HG02798 (cell line): Measurements from ENCODE around the gene COG8.
"Not testable (repeated sequence)": the region's sequence is repeated elsewhere in the genome, so short reads cannot be mapped to it uniquely, and the experiment has no call there.

ENCODE experiments used
- ATAC-seq: cut with Tn5 transposase; IDR thresholded peaks from one replicate; pipeline ENCODE4 v1.9.1; 2021; ENCODE audit warnings: mild to moderate bottlenecking; ENCODE audit not compliant: unreplicated experiment, poor library complexity

The COG8 gene

DNA sequence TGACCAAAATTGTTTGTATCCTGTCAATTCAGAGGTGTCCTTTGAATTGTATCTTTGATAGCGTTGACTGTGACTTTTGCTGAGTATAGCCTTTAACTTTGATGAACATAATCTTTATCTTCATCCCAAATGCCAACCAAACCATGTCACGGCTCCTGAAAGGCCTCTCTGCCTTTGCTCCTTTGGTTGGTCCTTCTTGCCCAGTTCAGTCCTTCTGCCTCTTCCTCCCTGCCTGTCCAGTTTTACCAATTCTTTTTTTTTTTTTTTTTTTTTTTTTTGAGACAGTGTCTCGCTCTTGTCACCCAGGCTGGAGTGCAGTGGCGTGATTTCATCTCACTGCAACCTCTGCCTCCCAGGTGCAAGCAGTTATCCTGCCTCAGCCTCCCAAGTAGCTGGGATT is 41.1 kb downstream of the COG8 start:
- no peak for ATAC-seq

DNA sequence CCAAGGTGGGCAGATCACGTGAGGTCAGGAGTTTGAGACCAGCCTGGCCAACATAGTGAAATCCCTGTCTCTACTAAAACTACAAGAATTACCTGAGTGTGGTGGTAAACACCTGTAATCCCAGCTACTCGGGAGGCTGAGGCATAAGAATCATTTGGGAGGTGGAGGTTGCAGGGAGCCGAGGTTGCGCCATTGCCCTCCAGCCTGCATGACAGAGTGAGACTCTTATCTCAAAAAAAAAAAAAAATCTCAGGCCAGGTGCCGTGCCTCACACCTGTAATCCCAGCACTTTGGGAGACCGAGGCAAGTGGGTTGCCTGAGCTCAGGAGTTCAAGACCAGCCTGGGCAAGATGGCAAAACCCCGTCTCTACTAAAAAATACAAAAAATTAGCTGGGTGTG is 42.6 kb downstream of the COG8 start:
- not testable (repeated sequence) for ATAC-seq

DNA sequence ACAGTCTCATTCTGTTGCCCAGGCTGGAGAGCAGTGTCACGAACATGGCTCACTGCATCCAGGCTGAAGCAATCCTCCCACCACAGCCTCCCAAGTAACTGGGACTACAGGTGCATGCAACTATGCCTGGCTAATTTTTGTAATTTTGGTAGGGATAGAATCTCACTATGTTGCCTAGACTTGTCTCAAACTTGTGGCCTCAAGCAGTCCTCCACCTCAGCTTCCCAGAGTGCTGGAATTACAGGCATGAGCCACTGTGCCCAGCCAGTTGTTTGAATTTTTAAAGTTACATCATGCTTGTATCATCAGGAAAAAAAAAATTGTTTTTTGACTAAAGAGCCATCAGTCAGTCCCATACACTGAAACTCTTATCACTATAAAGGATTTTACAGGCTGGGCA is 45.3 kb downstream of the COG8 start:
- no peak for ATAC-seq

DNA sequence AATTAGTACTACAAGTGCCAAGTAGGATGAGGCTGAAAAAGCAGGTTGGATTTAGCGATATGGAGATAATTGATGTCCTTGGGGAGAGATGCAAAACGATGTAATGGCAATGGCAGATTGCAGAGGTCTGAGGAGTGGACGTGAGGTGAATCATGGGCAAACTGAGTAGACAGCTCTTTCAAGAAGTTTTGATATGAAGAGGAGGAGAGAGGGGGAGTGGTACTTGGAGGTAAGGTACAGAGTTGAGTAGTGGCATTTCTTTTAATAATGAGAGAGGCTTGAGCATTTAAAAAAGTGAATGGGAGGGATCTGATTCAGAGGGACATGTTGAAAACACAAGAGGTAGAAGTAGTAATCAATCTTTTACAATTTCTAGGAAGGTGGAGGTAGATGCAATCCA is 46.0 kb downstream of the COG8 start:
- no peak for ATAC-seq

DNA sequence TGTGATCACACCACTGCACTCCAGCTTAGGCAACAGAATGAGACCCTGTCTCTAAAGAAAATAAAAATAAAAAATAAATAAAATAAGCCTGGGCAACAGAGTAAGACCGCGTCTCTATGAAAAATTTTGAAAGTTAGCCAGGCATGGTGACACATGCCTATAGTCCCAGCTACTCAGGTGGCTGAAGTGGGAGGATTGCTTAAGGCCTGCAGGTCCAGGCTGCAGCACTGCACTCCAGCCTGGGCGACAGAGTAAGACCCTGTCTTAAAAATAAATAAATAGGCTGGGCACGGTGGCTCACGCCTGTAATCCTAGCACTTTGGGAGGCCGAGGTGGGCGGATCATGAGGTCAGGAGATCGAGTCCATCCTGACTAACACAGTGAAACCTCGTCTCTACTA is 47.7 kb downstream of the COG8 start:
- ATAC-seq, result not testable (repeated sequence)

DNA sequence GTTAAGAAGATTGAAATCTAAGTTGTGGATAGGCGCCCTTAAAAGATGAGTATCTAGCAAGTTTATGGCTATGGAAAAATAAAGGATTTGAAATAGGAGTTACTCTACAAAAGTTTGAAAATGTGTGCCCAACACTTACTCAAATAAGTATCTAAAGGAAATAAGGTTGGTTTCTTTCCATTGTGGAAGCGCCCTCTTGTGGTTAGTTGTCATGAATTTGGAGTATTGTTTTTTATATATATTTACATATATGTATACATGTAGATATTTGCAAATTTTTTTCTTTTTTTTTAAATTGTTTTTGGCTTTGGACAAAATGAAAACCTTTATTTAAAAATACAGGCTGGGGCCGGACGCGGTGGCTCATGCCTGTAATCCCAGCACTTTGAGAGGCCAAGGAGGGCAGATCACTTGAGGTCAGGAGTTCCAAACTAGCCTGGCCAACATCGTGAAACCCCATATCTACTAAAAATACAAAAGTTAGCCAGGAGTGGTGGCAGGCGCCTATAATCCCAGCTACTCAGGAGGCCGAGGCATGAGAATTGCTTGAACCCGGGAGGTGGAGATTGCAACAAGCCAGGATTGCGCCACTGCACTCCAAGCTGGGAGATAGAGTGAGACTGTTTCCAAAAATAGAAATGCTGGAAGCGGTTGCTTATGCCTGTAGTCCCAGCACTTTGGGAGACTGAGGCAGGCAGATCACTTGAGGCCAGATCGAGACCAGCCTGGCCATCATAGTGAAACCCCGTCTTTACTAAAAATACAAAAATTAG is 52.2 kb downstream of the COG8 start:
- ATAC-seq, result no peak

DNA sequence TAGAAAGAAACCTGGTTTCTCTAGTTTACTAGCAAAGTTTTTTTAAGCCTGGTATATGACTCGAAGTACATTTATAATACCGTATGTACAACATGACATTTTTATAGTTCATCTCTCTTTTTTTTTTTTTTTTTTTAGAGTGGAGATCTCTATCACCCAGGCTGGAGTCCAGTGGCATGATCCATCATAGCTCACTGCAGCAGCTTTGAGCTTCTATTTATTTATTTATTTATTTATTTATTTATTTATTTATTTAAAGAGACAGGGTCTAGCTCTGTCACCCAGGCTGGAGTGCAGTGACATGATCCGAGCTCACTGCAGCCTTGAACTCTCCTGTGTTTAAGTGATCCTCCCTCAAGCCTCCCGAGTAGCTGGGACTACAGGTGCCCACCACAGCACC is 54.1 kb downstream of the COG8 start:
- ATAC-seq, result no peak

DNA sequence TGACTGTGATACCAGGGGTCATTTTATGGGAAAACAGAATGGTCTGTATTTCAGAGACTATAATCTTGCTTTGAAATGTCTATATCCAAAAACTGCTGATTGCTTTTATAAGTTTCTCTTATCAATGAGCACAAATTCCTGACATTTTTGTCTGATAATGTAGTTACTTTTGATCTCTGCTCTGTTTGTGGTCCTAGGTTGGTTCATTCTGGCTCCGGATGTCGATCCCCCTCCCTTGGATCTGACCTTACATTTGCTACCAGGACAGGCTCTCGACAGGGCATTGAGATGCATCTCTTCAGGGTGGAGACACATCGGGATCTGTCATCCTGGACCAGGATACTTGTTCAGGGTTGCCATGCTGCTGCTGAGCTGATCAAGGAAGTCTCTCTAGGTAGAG is 55.5 kb downstream of the COG8 start:
- ATAC-seq, result no peak

DNA sequence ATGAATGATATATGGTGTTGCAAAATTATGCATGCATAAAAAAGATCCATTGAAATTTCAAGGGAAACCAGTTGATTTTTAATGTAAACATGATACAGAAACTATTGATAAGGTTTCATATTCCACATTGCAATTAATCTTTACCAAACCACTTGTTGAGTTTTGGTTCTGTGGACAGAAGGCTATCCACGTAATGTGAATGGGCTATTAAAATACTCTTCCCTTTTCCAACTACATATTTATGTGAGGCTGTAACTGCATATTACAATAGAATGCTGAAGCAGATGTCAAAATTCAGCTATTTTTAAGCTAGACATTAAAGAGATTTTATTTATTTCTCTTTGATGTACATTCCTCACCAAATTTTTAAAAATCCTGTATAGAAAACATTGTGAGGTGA is 62.0 kb downstream of the COG8 start:
- no peak for ATAC-seq
